SK-N-SH (cell line): ENCODE measurements around the gene HDGFL3. TPM values are rescaled to one million over a fixed set of nuclear protein-coding genes. Genes with fewer than 3 reads are reported as not detected.
A peak's percentile ranks its signal among the peaks of the same experiment; 100 is the strongest.

ENCODE experiments used
- CTCF ChIA-PET: fragments of 300-600, 350-600 bp; formaldehyde crosslinking; extraction: SDS; loops from one replicate; lab custom pipeline; 2021; lab: Yijun Ruan, JAX
- POLR2A ChIA-PET: fragments of 350-600 bp; sonication (Branson Sonifier 250); formaldehyde crosslinking; extraction: SDS; loops from one replicate; lab custom pipeline; 2020; ENCODE audit warnings: antibody characterized with exemption, inconsistent platforms; lab: Yijun Ruan, JAX
- DNase-seq: peaks from one replicate; pipeline ENCODE4 v3.0.0; 2012
- H2AFZ ChIP-seq: fragments of 200-600 bp; sonication (generic); 2 replicates; pipeline ENCODE4 v1.8.1; 2016; ENCODE audit warnings: antibody characterized with exemption, mild to moderate bottlenecking, low read depth
- H3F3A ChIP-seq: fragments of 200-600 bp; sonication (generic); replicated peaks from 2 replicates; pipeline ENCODE3; 2016; ENCODE audit warnings: antibody characterized with exemption, mild to moderate bottlenecking; ENCODE audit not compliant: insufficient read depth
- H3K27ac ChIP-seq, 2 experiments: fragments of 200-500 bp in 1 of 2; fragments of 200-600 bp in 1 of 2; sonication (Bioruptor generic) in 1 of 2; sonication (generic), shearing (Covaris generic) in 1 of 2; 2 replicates each; pipeline versions ENCODE4 v1.5.1 to v1.6.1; 2014 to 2016; ENCODE audit warnings: low read depth in 2 of 2, inconsistent platforms in 1 of 2, low read length in 1 of 2, mild to moderate bottlenecking in 1 of 2, mixed read lengths in 1 of 2
- H3K27me3 ChIP-seq: fragments of 200-600 bp; sonication (generic), shearing (Covaris generic); 2 replicates; pipeline ENCODE4 v1.6.1; 2016; ENCODE audit warnings: mixed run types; ENCODE audit not compliant: insufficient read depth
- H3K36me3 ChIP-seq, 2 experiments: fragments of 200-500 bp in 1 of 2; fragments of 200-600 bp in 1 of 2; sonication (Bioruptor generic) in 1 of 2; sonication (generic) in 1 of 2; replicated peaks in 1 of 2; 2 replicates each; pipeline versions ENCODE3 to v1.5.1; 2014 to 2016; ENCODE audit warnings: low read length in 1 of 2, mild to moderate bottlenecking in 1 of 2; ENCODE audit not compliant: insufficient read depth in 2 of 2, control insufficient read depth in 1 of 2
- H3K4me1 ChIP-seq, 2 experiments: fragments of 200-500 bp in 1 of 2; fragments of 200-600 bp in 1 of 2; sonication (Bioruptor generic) in 1 of 2; sonication (generic), shearing (Covaris generic) in 1 of 2; 2 replicates each; pipeline versions ENCODE4 v1.5.1 to v1.6.1; 2014 to 2016; ENCODE audit warnings: low read depth in 1 of 2, low read length in 1 of 2, mixed run types in 1 of 2; ENCODE audit not compliant: insufficient read depth in 2 of 2, control insufficient read depth in 1 of 2
- H3K4me2 ChIP-seq: fragments of 200-600 bp; sonication (generic), shearing (Covaris generic); 2 replicates; pipeline ENCODE4 v1.6.1; 2017; ENCODE audit warnings: mixed run types
- H3K4me3 ChIP-seq, 2 experiments: fragments of 200-500 bp in 1 of 2; fragments of 200-600 bp in 1 of 2; sonication (Bioruptor generic) in 1 of 2; sonication (generic), shearing (Covaris generic) in 1 of 2; 2 replicates each; pipeline versions ENCODE4 v1.5.1 to v1.8.1; 2014 to 2016; ENCODE audit warnings: low read depth in 2 of 2, inconsistent platforms in 1 of 2, low read length in 1 of 2, mild to moderate bottlenecking in 1 of 2, mixed read lengths in 1 of 2, moderate library complexity in 1 of 2
- H3K79me2 ChIP-seq: fragments of 200-600 bp; sonication (generic); 2 replicates; pipeline ENCODE4 v1.8.1; 2017; ENCODE audit warnings: mild to moderate bottlenecking; ENCODE audit not compliant: insufficient read depth
- H3K9ac ChIP-seq: fragments of 200-600 bp; sonication (generic); 2 replicates; pipeline ENCODE4 v1.6.1; 2017; ENCODE audit warnings: mixed run types
- H3K9me2 ChIP-seq: fragments of 200-600 bp; sonication (generic); 2 replicates; pipeline ENCODE4 v1.6.1; 2017; ENCODE audit warnings: mixed run types
- H3K9me3 ChIP-seq: fragments of 200-600 bp; sonication (generic); 2 replicates; pipeline ENCODE4 v1.6.1; 2017; ENCODE audit warnings: mixed run types, mild to moderate bottlenecking, moderate library complexity
- H4K20me1 ChIP-seq: fragments of 200-600 bp; sonication (generic); 2 replicates; pipeline ENCODE4 v1.6.1; 2017; ENCODE audit warnings: mild to moderate bottlenecking, mixed run types; ENCODE audit not compliant: insufficient read depth
- CTCF ChIP-seq: fragments of 200-600 bp; sonication (generic); IDR thresholded peaks from 2 replicates; pipeline ENCODE4 v1.6.1; 2017; ENCODE audit warnings: antibody characterized with exemption, mild to moderate bottlenecking, moderate library complexity
- EZH2phosphoT487 ChIP-seq: fragments of 200-600 bp; sonication (generic); IDR thresholded peaks from 2 replicates; pipeline ENCODE4 v1.6.1; 2017; ENCODE audit warnings: low read depth, mixed run types, mild to moderate bottlenecking, antibody characterized with exemption, moderate library complexity, borderline replicate concordance
- FOSL2 ChIP-seq: IDR thresholded peaks from 2 replicates; pipeline ENCODE4 v1.4.0; 2012; ENCODE audit warnings: low read depth, mild to moderate bottlenecking, moderate library complexity, borderline replicate concordance
- FOXJ3 ChIP-seq: sonication (generic); formaldehyde crosslinking; IDR thresholded peaks from 2 replicates; pipeline ENCODE4 v1.5.1; 2020; ENCODE audit warnings: mild to moderate bottlenecking, missing genetic modification reagents
- GABPA ChIP-seq: IDR thresholded peaks from 2 replicates; pipeline ENCODE4 v1.4.0; 2012; ENCODE audit warnings: low read depth, mild to moderate bottlenecking
- JUND ChIP-seq: IDR thresholded peaks from 2 replicates; pipeline ENCODE4 v1.4.0; 2012
- MEF2A ChIP-seq: IDR thresholded peaks from 2 replicates; pipeline ENCODE4 v1.4.0; 2012; ENCODE audit warnings: low read depth, borderline replicate concordance
- NRF1 ChIP-seq: IDR thresholded peaks from 2 replicates; pipeline ENCODE4 v1.6.1; 2012; ENCODE audit warnings: low read depth, mild to moderate bottlenecking, low read length
- RAD21 ChIP-seq: IDR thresholded peaks from 2 replicates; pipeline ENCODE4 v1.6.1; 2012; ENCODE audit warnings: mild to moderate bottlenecking, low read length
- RFX5 ChIP-seq: IDR thresholded peaks from 2 replicates; pipeline ENCODE4 v1.6.1; 2012; ENCODE audit warnings: mild to moderate bottlenecking, improper control_type of control experiment, low read length
- RXRA ChIP-seq: IDR thresholded peaks from 2 replicates; pipeline ENCODE4 v1.4.0; 2012; ENCODE audit warnings: low read depth, mild to moderate bottlenecking, borderline replicate concordance
- TAF1 ChIP-seq: IDR thresholded peaks from 2 replicates; pipeline ENCODE4 v1.6.1; 2012; ENCODE audit warnings: low read depth, mild to moderate bottlenecking, low read length, moderate library complexity, borderline replicate concordance
- TCF12 ChIP-seq: IDR thresholded peaks from 2 replicates; pipeline ENCODE4 v1.4.0; 2012
- WGBS: methylation state at CpG from one replicate; pipeline ENCODE4 v1.1.6; 2017; ENCODE audit warnings: low lambda C conversion rate; 5-methylcytosine and 5-hydroxymethylcytosine counted together
- polyA plus RNA-seq, 3 experiments: library from polyadenylated mRNA; depleted of rRNA; stranded (reverse); fragments of >200 nt; gene quantifications; 2 replicates each; pipeline ENCODE4 v1.2.3, GENCODE V29; 2012
- TF ChIP-seq, protein P1 (sequence below): fragments of 150-350 bp; IDR thresholded peaks from 2 replicates; pipeline ENCODE4 v1.6.1; 2016; ENCODE audit warnings: mild to moderate bottlenecking, low read depth, low read length

The HDGFL3 gene
- polyA plus RNA-seq, 1 of the 3 experiments (the other 2 are of a cell fraction) = 8.0 TPM

DNA sequence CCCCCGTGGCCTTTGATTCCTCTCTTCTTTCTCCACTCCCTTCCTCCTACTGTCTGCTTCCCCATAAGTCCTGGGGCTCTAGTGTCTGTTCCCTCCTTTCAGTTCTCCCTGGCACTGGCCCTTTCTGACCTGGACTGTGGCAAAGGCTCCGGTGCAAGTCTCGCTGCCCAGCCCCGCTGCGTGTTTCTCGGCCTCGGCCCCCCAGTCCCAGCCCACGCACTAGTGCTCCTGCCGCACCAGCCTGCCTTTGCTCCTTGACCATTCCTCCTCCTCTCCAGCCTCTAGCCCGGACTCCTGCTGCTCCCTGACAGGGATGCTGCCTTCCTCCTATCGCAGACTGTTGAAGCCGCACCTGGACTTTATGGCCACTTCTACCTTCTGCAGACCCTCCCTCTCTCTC is 98.1 kb downstream of the HDGFL3 start:
- no peak overlapping the region for H3K4me2 ChIP-seq
- WGBS = 89% methylated on average over 12 of the region's 12 CpGs

GRCh38 chr15:83108266-83109219 is 99.1 kb downstream of the HDGFL3 start:
- Histone ChIP-seq H3K9ac (no peak overlapping the region), H3F3A (no peaks in the 10 kb centered on the region), H3K36me3 (no peaks in the 10 kb centered on the region), H3K4me2 (no peak overlapping the region), H3K4me3 (no peak overlapping the region), H3K27me3 (peaks cover 8% of the 10 kb centered on the region; the same call in 1 of the 2 replicates), H3K27ac (no peak overlapping the region), H3K9me2 (no peaks in the 10 kb centered on the region), H4K20me1 (no peaks in the 10 kb centered on the region), H3K79me2 (no peaks in the 10 kb centered on the region), H2AFZ (no peak overlapping the region), H3K4me1 (peaks cover 0 to 10% of the 10 kb centered on the region in 2 experiments; a peak in 1 of 4 replicates), H3K9me3 (no peaks in the 10 kb centered on the region)
- CTCF ChIA-PET = interaction anchor here (0.8 to 1.2 kb wide), 2 partner anchors 97 to 140 kb away, joined by 4 to 5 read pairs; partner anchors contain the start of gene C15orf40
- TF ChIP-seq CTCF (no peak), RAD21 (no peak), GABPA (no peak), FOXJ3 (CRISPR knock-in tag) (no peak), TAF1 (no peak), NRF1 (no peak), MEF2A (no peak), FOSL2 (no peak), JUND (no peak), EZH2phosphoT487 (no peak), RFX5 (no peak), TCF12 (no peak), RXRA (no peak)
- TF ChIP-seq, protein P1, sequence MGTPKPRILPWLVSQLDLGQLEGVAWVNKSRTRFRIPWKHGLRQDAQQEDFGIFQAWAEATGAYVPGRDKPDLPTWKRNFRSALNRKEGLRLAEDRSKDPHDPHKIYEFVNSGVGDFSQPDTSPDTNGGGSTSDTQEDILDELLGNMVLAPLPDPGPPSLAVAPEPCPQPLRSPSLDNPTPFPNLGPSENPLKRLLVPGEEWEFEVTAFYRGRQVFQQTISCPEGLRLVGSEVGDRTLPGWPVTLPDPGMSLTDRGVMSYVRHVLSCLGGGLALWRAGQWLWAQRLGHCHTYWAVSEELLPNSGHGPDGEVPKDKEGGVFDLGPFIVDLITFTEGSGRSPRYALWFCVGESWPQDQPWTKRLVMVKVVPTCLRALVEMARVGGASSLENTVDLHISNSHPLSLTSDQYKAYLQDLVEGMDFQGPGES = no peak
- POLR2A ChIA-PET = no interaction called here
- 84% methylated on average over 18 of the region's 21 CpGs for WGBS
- peak; percentile 33 for DNase-seq

More for the DNA sequence above, 98.1 kb downstream of the HDGFL3 start:
- Histone ChIP-seq H3K9me2 (no peaks in the 10 kb centered on the region), H3K79me2 (no peaks in the 10 kb centered on the region), H3K4me1 (peaks cover 0 to 10% of the 10 kb centered on the region in 2 experiments; a peak in 1 of 4 replicates), H3K9me3 (no peaks in the 10 kb centered on the region), H3F3A (no peaks in the 10 kb centered on the region), H2AFZ (no peak overlapping the region), H3K36me3 (no peaks in the 10 kb centered on the region), H3K27me3 (peaks cover 8% of the 10 kb centered on the region; the same call in 1 of the 2 replicates), H3K27ac (no peak overlapping the region), H3K4me3 (no peak overlapping the region), H3K9ac (no peak overlapping the region), H4K20me1 (no peaks in the 10 kb centered on the region)
- no peak for TF ChIP-seq TAF1
- TF ChIP-seq, protein P1 = no peak
- no peak for TF ChIP-seq RAD21
- DNase-seq = no peak
- CTCF ChIA-PET = interaction anchor here (0.8 to 1.2 kb wide), 2 partner anchors 98 to 139 kb away, joined by 4 to 5 read pairs; partner anchors contain the start of gene C15orf40
- POLR2A ChIA-PET = no interaction called here
